Peyer's patch (tissue), 4 donors: ENCODE measurements around the gene ZKSCAN2.

ENCODE experiments used
- CTCF ChIP-seq, 6 experiments: fragments of 450-650 bp in 4 of 6; fragments of 200-600 bp in 2 of 6; sonication (generic) in 1 of 6; IDR thresholded peaks; one replicate each; pipeline ENCODE4 v1.5.1; 2017 to 2019; ENCODE audit warnings: antibody characterized with exemption in 6 of 6, mild to moderate bottlenecking in 3 of 6, moderate library complexity in 1 of 6
- POLR2A ChIP-seq, 2 donors: fragments of 450-650 bp; IDR thresholded peaks; one replicate each; pipeline ENCODE4 v1.5.1; 2017; ENCODE audit warnings: antibody characterized with exemption in 2 of 2, mild to moderate bottlenecking in 2 of 2, moderate library complexity in 2 of 2

GRCh38 chr16:25210758-25211157 lies 46.9 kb downstream of the ZKSCAN2 start:
- TF ChIP-seq CTCF (IDR thresholded peaks at IDR 0.05) (no peak), POLR2A (IDR thresholded peaks at IDR 0.05) (no peak)
